IPS-15b (cell line): ENCODE data around the gene HTRA1.

Source experiments
- H3K27me3 ChIP-seq: one replicate; pipeline ENCODE4 v1.6.1; 2013; ENCODE audit warnings: low read length; ENCODE audit not compliant: control insufficient read depth, insufficient read depth
- H3K36me3 ChIP-seq: one replicate; pipeline ENCODE4 v1.6.1; 2013; ENCODE audit warnings: low read length; ENCODE audit not compliant: control insufficient read depth, insufficient read depth
- H3K4me1 ChIP-seq: one replicate; pipeline ENCODE4 v1.6.1; 2013; ENCODE audit warnings: mild to moderate bottlenecking, low read length; ENCODE audit not compliant: control insufficient read depth, insufficient read depth
- H3K4me3 ChIP-seq: one replicate; pipeline ENCODE4 v1.5.1; 2013; ENCODE audit warnings: low read depth, low read length
- H3K9ac ChIP-seq: one replicate; pipeline ENCODE4 v1.6.1; 2013; ENCODE audit warnings: low read depth, mild to moderate bottlenecking, low read length
- H3K9me3 ChIP-seq: one replicate; pipeline ENCODE4 v1.6.1; 2013; ENCODE audit warnings: mild to moderate bottlenecking, low read length; ENCODE audit not compliant: control insufficient read depth, insufficient read depth

Gene HTRA1

GRCh38 chr10:122537545-122537944, 76.2 kb downstream of the HTRA1 start:
- H3K9ac ChIP-seq, result no peak overlapping the region
- H3K27me3 ChIP-seq, result no peaks in the 10 kb centered on the region
- H3K4me1 ChIP-seq, result no peaks in the 10 kb centered on the region
- H3K36me3 ChIP-seq, result no peaks in the 10 kb centered on the region
- no peaks in the 10 kb centered on the region for H3K9me3 ChIP-seq
- no peak overlapping the region for H3K4me3 ChIP-seq

DNA sequence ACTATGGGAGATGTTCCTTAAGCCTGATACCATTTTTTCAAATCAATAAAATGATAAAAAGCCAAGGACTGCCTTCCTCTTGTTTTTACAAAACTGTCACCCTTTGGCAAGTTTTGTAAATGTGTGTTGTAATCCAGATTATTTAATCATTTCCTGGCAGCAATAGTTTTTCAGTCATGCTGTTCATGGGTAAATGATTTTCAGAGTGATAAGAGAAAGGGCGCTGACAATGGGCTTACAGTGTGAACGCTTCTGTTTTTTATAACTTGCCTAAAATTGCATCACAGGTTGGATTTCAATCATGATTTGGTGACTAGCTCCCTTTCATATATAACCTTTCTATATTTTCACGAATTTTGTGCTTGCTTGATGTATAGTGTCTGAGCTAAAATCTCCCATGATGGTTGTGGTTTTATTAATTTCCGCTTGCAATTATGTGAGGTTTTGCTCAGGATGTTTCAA, 80.2 kb downstream of the HTRA1 start:
- Histone ChIP-seq H3K4me3 (no peak overlapping the region), H3K27me3 (no peaks in the 10 kb centered on the region), H3K9me3 (no peaks in the 10 kb centered on the region), H3K9ac (no peak overlapping the region), H3K4me1 (no peaks in the 10 kb centered on the region), H3K36me3 (no peaks in the 10 kb centered on the region)

- Histone ChIP-seq H3K9ac (no peak overlapping the region), H3K27me3 (no peaks in the 10 kb centered on the region), H3K9me3 (no peaks in the 10 kb centered on the region), H3K4me3 (no peak overlapping the region), H3K36me3 (no peaks in the 10 kb centered on the region), H3K4me1 (no peaks in the 10 kb centered on the region)
These were observed 82.5 kb downstream of the HTRA1 start for GRCh38 chr10:122543676-122544445.

DNA sequence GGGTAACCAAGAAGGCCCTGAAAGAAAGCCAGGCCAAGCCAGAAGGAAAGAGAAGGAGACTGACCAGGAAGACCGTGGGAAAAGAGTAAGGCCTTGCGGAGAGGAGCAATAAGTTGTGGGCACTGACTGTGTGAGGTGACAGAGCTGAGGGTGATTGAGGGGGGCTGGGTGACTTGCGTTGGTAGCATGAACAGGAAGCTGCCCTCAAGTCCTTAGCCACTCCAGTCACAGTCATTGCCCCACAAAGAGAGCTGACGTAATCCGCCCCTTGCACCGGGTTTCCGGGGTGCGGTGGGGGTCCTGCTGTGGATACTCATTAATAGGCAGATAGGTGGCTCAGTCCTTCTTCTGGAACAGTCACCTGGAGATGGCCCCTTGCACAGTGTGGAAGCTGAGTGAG, 83.1 kb downstream of the HTRA1 start:
- Histone ChIP-seq H3K9ac (no peak overlapping the region), H3K9me3 (no peaks in the 10 kb centered on the region), H3K4me1 (no peaks in the 10 kb centered on the region), H3K27me3 (no peaks in the 10 kb centered on the region), H3K36me3 (no peaks in the 10 kb centered on the region), H3K4me3 (no peak overlapping the region)

DNA sequence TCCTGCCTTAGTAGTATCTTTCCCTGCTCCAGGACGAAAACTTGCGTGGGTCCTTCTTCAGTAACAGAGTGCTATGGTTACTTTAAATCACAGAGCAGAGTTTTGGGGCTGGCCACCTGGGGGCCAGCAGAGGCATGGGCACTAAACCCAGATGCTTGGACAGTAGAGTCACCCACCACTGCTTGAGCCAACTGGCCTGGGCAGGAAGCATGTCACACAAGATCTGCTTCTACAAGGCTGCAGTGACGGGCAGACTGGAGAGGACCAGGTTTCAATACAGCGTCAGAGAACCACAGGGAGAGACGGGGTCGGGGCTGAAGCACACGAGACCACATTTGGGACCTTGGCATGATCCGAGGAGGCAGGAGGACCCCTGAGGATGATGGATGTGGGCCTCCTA, 84.9 kb downstream of the HTRA1 start:
- H3K4me3 ChIP-seq, result no peak overlapping the region
- no peaks in the 10 kb centered on the region for H3K4me1 ChIP-seq
- H3K27me3 ChIP-seq, result no peaks in the 10 kb centered on the region
- no peaks in the 10 kb centered on the region for H3K9me3 ChIP-seq
- no peak overlapping the region for H3K9ac ChIP-seq
- no peaks in the 10 kb centered on the region for H3K36me3 ChIP-seq

GRCh38 chr10:122548407-122549085, 87.2 kb downstream of the HTRA1 start:
- Histone ChIP-seq H3K9ac (no peak overlapping the region), H3K36me3 (no peaks in the 10 kb centered on the region), H3K4me1 (no peaks in the 10 kb centered on the region)

DNA sequence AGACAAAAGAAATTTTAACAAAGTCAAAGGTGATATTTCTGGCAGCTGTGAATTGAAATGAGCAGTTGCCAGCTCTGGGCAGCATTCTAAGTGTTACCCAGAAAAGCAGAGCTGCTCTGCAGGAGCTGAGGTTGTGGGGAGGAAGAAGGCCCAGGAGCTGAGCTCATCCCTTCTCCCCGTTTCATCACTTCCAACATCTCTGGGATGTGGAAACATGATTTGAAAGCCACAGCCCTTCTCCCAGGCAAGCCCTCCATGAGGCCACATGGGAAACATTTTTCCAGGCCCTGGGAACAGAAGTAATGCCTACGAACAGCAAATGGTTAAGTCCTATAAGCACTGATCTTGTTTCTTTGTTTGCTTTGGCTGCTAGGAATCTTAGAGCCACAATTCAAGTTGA, 88.3 kb downstream of the HTRA1 start:
- H3K4me3 ChIP-seq, result no peak overlapping the region
- no peaks in the 10 kb centered on the region for H3K36me3 ChIP-seq
- no peaks in the 10 kb centered on the region for H3K9me3 ChIP-seq
- H3K4me1 ChIP-seq, result no peaks in the 10 kb centered on the region
- no peaks in the 10 kb centered on the region for H3K27me3 ChIP-seq
- H3K9ac ChIP-seq, result no peak overlapping the region

More at GRCh38 chr10:122548407-122549085, 87.2 kb downstream of the HTRA1 start:
- H3K27me3 ChIP-seq, result no peaks in the 10 kb centered on the region
- H3K9me3 ChIP-seq, result no peaks in the 10 kb centered on the region
- no peak overlapping the region for H3K4me3 ChIP-seq

- H3K27me3 ChIP-seq, result no peaks in the 10 kb centered on the region
- no peak overlapping the region for H3K4me3 ChIP-seq
- H3K36me3 ChIP-seq, result no peaks in the 10 kb centered on the region
- no peaks in the 10 kb centered on the region for H3K4me1 ChIP-seq
- H3K9ac ChIP-seq, result no peak overlapping the region
- no peaks in the 10 kb centered on the region for H3K9me3 ChIP-seq
These were observed 89.1 kb downstream of the HTRA1 start for GRCh38 chr10:122550427-122550826.

DNA sequence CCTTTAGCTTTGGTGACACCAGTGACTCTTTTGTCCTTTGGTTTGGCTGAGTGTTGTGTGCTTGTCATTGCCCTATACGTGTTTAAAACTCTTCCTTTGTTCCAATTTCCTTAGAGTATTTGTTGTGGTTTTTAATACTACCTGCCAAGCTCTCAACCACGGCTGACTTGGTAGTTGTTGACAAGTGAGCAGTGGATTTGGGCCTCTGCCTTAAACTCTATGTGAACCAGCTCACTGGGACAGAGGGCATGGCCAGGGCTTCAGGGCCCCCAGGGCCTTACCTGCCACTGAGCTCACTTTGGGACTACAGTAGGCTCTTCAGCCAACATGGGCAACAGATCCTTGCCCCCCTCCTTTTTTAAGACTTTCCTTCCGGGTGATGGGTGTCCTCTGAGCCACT, 89.6 kb downstream of the HTRA1 start:
- H3K36me3 ChIP-seq, result no peaks in the 10 kb centered on the region
- no peak overlapping the region for H3K9ac ChIP-seq
- H3K4me3 ChIP-seq, result no peak overlapping the region
- H3K4me1 ChIP-seq, result no peaks in the 10 kb centered on the region
- H3K9me3 ChIP-seq, result no peaks in the 10 kb centered on the region
- no peaks in the 10 kb centered on the region for H3K27me3 ChIP-seq

GRCh38 chr10:122551450-122551849, 90.1 kb downstream of the HTRA1 start:
- H3K36me3 ChIP-seq, result no peaks in the 10 kb centered on the region
- no peak overlapping the region for H3K9ac ChIP-seq
- H3K27me3 ChIP-seq, result no peaks in the 10 kb centered on the region
- H3K9me3 ChIP-seq, result no peaks in the 10 kb centered on the region
- no peak overlapping the region for H3K4me3 ChIP-seq
- no peaks in the 10 kb centered on the region for H3K4me1 ChIP-seq

GRCh38 chr10:122553341-122553740, 92.0 kb downstream of the HTRA1 start:
- H3K4me3 ChIP-seq, result no peak overlapping the region
- H3K27me3 ChIP-seq, result no peaks in the 10 kb centered on the region
- no peak overlapping the region for H3K9ac ChIP-seq
- H3K9me3 ChIP-seq, result no peaks in the 10 kb centered on the region
- no peaks in the 10 kb centered on the region for H3K4me1 ChIP-seq
- no peaks in the 10 kb centered on the region for H3K36me3 ChIP-seq
